ENCODE data around the gene OR8D2.
"Not testable (repeated sequence)": the region's sequence is repeated elsewhere in the genome, so short reads cannot be mapped to it uniquely, and the experiment has no call there.

Gene OR8D2

GRCh38 chr11:124285610-124286344 is 34.2 kb downstream of the OR8D2 start:
- no peak for DNase-seq (ENCODE audit: low read depth)

- DNase-seq (ENCODE audit: low read depth) = no peak
These were observed 41.7 kb downstream of the OR8D2 start for GRCh38 chr11:124278261-124278660.

GRCh38 chr11:124277804-124278203 is 42.2 kb downstream of the OR8D2 start:
- no peak for DNase-seq (ENCODE audit: low read depth)

- DNase-seq (ENCODE audit: low read depth) = no peak
These were observed 42.8 kb downstream of the OR8D2 start for GRCh38 chr11:124277207-124277606.

GRCh38 chr11:124276081-124276480 is 43.9 kb downstream of the OR8D2 start:
- peak; percentile 84 for DNase-seq (ENCODE audit: low read depth)

- DNase-seq (ENCODE audit: low read depth) = no peak
These were observed 46.0 kb downstream of the OR8D2 start for GRCh38 chr11:124274000-124274399.

- DNase-seq (ENCODE audit: low read depth) = not testable (repeated sequence)
These were observed 49.1 kb downstream of the OR8D2 start for GRCh38 chr11:124270886-124271285.

Measured in non-pigmented ciliary epithelial cell (primary cell).